Activated CD4-positive, alpha-beta memory T cell treated with anti-CD3 and anti-CD28 coated beads, Interleukin-2, amount 10 ng/mL, durations not matched to agents 7 days and 5 days (primary cell): ENCODE measurements around the gene TNIP1. TPM values are rescaled to one million over a fixed set of nuclear protein-coding genes. Genes with fewer than 3 reads are reported as not detected.

Experiments
- CTCF ChIA-PET: fragments of 350-600 bp; sonication (Branson Sonifier 250); formaldehyde crosslinking; loops from one replicate; lab custom pipeline; 2021; ENCODE audit warnings: antibody characterized with exemption, inconsistent platforms; lab: Charles Lee
- POLR2A ChIA-PET: fragments of 350-600 bp; sonication (Branson Sonifier 250); formaldehyde crosslinking; loops from one replicate; lab custom pipeline; 2021; ENCODE audit warnings: antibody characterized with exemption; lab: Charles Lee
- DNase-seq: peaks from one replicate; pipeline ENCODE4 v3.0.0-alpha.2; 2020
- H3K27ac Mint-ChIP-seq: one replicate; pipeline ENCODE4 v1.8.0; 2021; ENCODE audit warnings: mild to moderate bottlenecking, mixed read lengths
- H3K27me3 Mint-ChIP-seq: one replicate; pipeline ENCODE4 v1.8.0; 2021; ENCODE audit warnings: mixed read lengths
- H3K36me3 Mint-ChIP-seq: one replicate; pipeline ENCODE4 v1.8.0; 2021; ENCODE audit warnings: low read depth, mixed read lengths
- H3K4me1 Mint-ChIP-seq: one replicate; pipeline ENCODE4 v1.8.0; 2021; ENCODE audit warnings: mixed read lengths
- H3K4me3 Mint-ChIP-seq: one replicate; pipeline ENCODE4 v1.8.0; 2021; ENCODE audit warnings: mild to moderate bottlenecking, mixed read lengths
- H3K9me3 Mint-ChIP-seq: one replicate; pipeline ENCODE4 v1.8.0; 2021; ENCODE audit warnings: mixed read lengths
- total RNA-seq, 2 experiments: library from RNA; stranded (reverse); gene quantifications; one replicate each; pipeline ENCODE4 v1.2.3, GENCODE V29; 2021

TNIP1 gene
- total RNA-seq, 2 experiments from 2014 or later = 188 to 201 TPM

- Mint-ChIP-seq H3K4me1 (peaks cover 9% of the 10 kb centered on the region), H3K36me3 (peaks cover 71% of the 10 kb centered on the region), H3K9me3 (no peaks in the 10 kb centered on the region), H3K4me3 (no peak overlapping the region), H3K27ac (no peak overlapping the region), H3K27me3 (no peaks in the 10 kb centered on the region)
- no peak for DNase-seq
- POLR2A ChIA-PET = interaction anchor here (1.0 to 1.2 kb wide), 2 partner anchors 67 to 117 kb away, joined by 3 to 4 read pairs; no protein-coding TSS in a partner anchor
- CTCF ChIA-PET = interaction anchor here (0.6 to 7.9 kb wide), 15 partner anchors 12 to 483 kb away, joined by 3 to 173 read pairs (median 4); partner anchors contain the start of genes CCDC69 and GPX3
Observed at GRCh38 chr5:151048526-151048925, 32.3 kb downstream of the TNIP1 start.

GRCh38 chr5:151047814-151048425 is 32.9 kb downstream of the TNIP1 start:
- DNase-seq = peak; percentile 32

DNA sequence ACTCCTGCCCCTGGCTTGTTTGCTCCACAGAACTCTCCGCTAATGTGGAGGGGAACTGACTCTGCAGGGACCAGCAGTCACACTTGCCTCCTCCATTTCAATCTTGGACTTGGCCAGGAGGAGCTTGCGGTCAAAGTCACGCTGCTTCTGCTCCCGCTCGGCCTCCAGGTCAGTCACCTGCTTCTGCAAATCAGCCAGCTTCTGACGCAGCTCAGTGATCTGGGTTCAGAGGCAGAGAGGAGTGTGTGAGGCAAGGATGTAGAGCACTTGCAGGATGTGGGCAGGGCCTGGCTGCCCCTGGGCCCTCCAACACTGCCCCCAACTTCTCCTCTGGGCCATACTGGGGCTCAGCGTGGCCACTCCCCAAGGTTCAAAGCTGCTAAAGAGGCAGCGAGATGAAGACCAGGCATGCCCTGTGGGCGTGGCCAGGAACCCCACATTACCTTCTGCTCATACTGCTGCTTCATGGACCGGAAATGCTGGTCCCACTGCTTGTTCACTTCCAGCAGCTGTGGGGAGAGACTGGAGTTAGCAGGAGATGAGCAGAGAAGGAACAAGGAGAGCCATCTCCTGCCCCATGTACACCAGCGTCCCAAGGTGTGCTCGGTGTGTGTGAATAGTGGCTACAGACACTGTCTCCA is 38.3 kb downstream of the TNIP1 start:
- H3K4me1 Mint-ChIP-seq = peaks cover 1% of the 10 kb centered on the region
- DNase-seq = no peak
- no peak overlapping the region for H3K27ac Mint-ChIP-seq
- CTCF ChIA-PET = interaction anchor here (1.0 to 3.2 kb wide), 2 partner anchors 9 to 73 kb away, joined by 5 to 16 read pairs; no protein-coding TSS in a partner anchor
- peaks cover 81% of the 10 kb centered on the region for H3K36me3 Mint-ChIP-seq
- H3K27me3 Mint-ChIP-seq = no peaks in the 10 kb centered on the region
- H3K4me3 Mint-ChIP-seq = no peak overlapping the region
- H3K9me3 Mint-ChIP-seq = no peaks in the 10 kb centered on the region
- POLR2A ChIA-PET = no interaction called here

More at GRCh38 chr5:151047814-151048425, 32.9 kb downstream of the TNIP1 start:
- Mint-ChIP-seq H3K4me3 (no peak overlapping the region), H3K27ac (no peak overlapping the region), H3K36me3 (peaks cover 72% of the 10 kb centered on the region), H3K27me3 (no peaks in the 10 kb centered on the region), H3K9me3 (no peaks in the 10 kb centered on the region), H3K4me1 (peaks cover 9% of the 10 kb centered on the region)
- ChIA-PET CTCF (interaction anchor here (0.5 to 7.9 kb wide), 18 partner anchors 11 to 482 kb away, joined by 3 to 173 read pairs (median 4); partner anchors contain the start of genes ANXA6, CCDC69 and RBM22), POLR2A (interaction anchor here (0.7 to 1.2 kb wide), 3 partner anchors 66 to 117 kb away, joined by 3 read pairs; no protein-coding TSS in a partner anchor)

- no peaks in the 10 kb centered on the region for H3K27me3 Mint-ChIP-seq
- peaks cover 4% of the 10 kb centered on the region for H3K4me1 Mint-ChIP-seq
- H3K9me3 Mint-ChIP-seq = no peaks in the 10 kb centered on the region
- DNase-seq = no peak
- peaks cover 82% of the 10 kb centered on the region for H3K36me3 Mint-ChIP-seq
- POLR2A ChIA-PET = no interaction called here
- H3K4me3 Mint-ChIP-seq = no peak overlapping the region
- CTCF ChIA-PET = interaction anchor here (3.2 kb wide), 1 partner anchor 10 kb away, joined by 16 read pairs; no protein-coding TSS in a partner anchor
- no peak overlapping the region for H3K27ac Mint-ChIP-seq
Observed at GRCh38 chr5:151041577-151042268, 39.1 kb downstream of the TNIP1 start.

- Mint-ChIP-seq H3K36me3 (peaks cover 79% of the 10 kb centered on the region), H3K9me3 (no peaks in the 10 kb centered on the region), H3K4me3 (no peak overlapping the region), H3K4me1 (peaks cover 10% of the 10 kb centered on the region), H3K27ac (no peak overlapping the region), H3K27me3 (no peaks in the 10 kb centered on the region)
- no peak for DNase-seq
- CTCF ChIA-PET = interaction anchor here (3.2 kb wide), 1 partner anchor 11 kb away, joined by 16 read pairs; no protein-coding TSS in a partner anchor
- POLR2A ChIA-PET = no interaction called here
Observed at GRCh38 chr5:151040211-151040747, 40.6 kb downstream of the TNIP1 start.

- CTCF ChIA-PET = no interaction called here
- H3K9me3 Mint-ChIP-seq = no peaks in the 10 kb centered on the region
- H3K4me3 Mint-ChIP-seq = no peak overlapping the region
- H3K27ac Mint-ChIP-seq = no peak overlapping the region
- peaks cover 10% of the 10 kb centered on the region for H3K4me1 Mint-ChIP-seq
- H3K27me3 Mint-ChIP-seq = no peaks in the 10 kb centered on the region
- POLR2A ChIA-PET = no interaction called here
- peaks cover 79% of the 10 kb centered on the region for H3K36me3 Mint-ChIP-seq
- DNase-seq = no peak
Observed at GRCh38 chr5:151039665-151040064, 41.2 kb downstream of the TNIP1 start.

- ChIA-PET POLR2A (no interaction called here), CTCF (no interaction called here)
- Mint-ChIP-seq H3K4me1 (peaks cover 10% of the 10 kb centered on the region), H3K36me3 (peaks cover 83% of the 10 kb centered on the region), H3K27ac (no peak overlapping the region), H3K9me3 (no peaks in the 10 kb centered on the region), H3K27me3 (no peaks in the 10 kb centered on the region), H3K4me3 (no peak overlapping the region)
- no peak for DNase-seq
Observed at GRCh38 chr5:151038801-151039238, 42.0 kb downstream of the TNIP1 start.

GRCh38 chr5:151038412-151038745 is 42.5 kb downstream of the TNIP1 start:
- CTCF ChIA-PET = no interaction called here
- Mint-ChIP-seq H3K4me3 (no peak overlapping the region), H3K4me1 (peaks cover 10% of the 10 kb centered on the region), H3K9me3 (no peaks in the 10 kb centered on the region), H3K27me3 (no peaks in the 10 kb centered on the region), H3K36me3 (peaks cover 85% of the 10 kb centered on the region), H3K27ac (no peak overlapping the region)
- POLR2A ChIA-PET = no interaction called here
- DNase-seq = no peak

- Mint-ChIP-seq H3K4me3 (no peak overlapping the region), H3K27me3 (no peaks in the 10 kb centered on the region), H3K27ac (no peak overlapping the region), H3K36me3 (peaks cover 85% of the 10 kb centered on the region), H3K9me3 (no peaks in the 10 kb centered on the region), H3K4me1 (peaks cover 10% of the 10 kb centered on the region)
- CTCF ChIA-PET = interaction anchor here (2.0 kb wide), 1 partner anchor 11 kb away, joined by 7 read pairs; no protein-coding TSS in a partner anchor
- no peak for DNase-seq
- POLR2A ChIA-PET = no interaction called here
Observed at GRCh38 chr5:151037561-151038411, 43.0 kb downstream of the TNIP1 start.

GRCh38 chr5:151036556-151036955 is 44.3 kb downstream of the TNIP1 start:
- Mint-ChIP-seq H3K4me3 (no peak overlapping the region), H3K36me3 (peaks cover 85% of the 10 kb centered on the region), H3K27ac (no peak overlapping the region), H3K9me3 (no peaks in the 10 kb centered on the region), H3K4me1 (peaks cover 10% of the 10 kb centered on the region), H3K27me3 (no peaks in the 10 kb centered on the region)
- no peak for DNase-seq
- ChIA-PET CTCF (interaction anchor here (2.0 kb wide), 1 partner anchor 13 kb away, joined by 7 read pairs; no protein-coding TSS in a partner anchor), POLR2A (no interaction called here)

- no peak for DNase-seq
- H3K27me3 Mint-ChIP-seq = no peaks in the 10 kb centered on the region
- peaks cover 10% of the 10 kb centered on the region for H3K4me1 Mint-ChIP-seq
- POLR2A ChIA-PET = no interaction called here
- H3K4me3 Mint-ChIP-seq = no peak overlapping the region
- CTCF ChIA-PET = no interaction called here
- H3K27ac Mint-ChIP-seq = no peak overlapping the region
- peaks cover 84% of the 10 kb centered on the region for H3K36me3 Mint-ChIP-seq
- H3K9me3 Mint-ChIP-seq = no peaks in the 10 kb centered on the region
Observed at GRCh38 chr5:151034422-151035379, 46.1 kb downstream of the TNIP1 start.
